Lung (tissue), 12 donors: ENCODE measurements around the gene CPT1C. TPM values are rescaled to one million over a fixed set of nuclear protein-coding genes. Genes with fewer than 3 reads are reported as not detected.
A peak's percentile ranks its signal among the peaks of the same experiment; 100 is the strongest.

Source experiments
- ATAC-seq: fragments of 200-7000 bp; cut with Tn5 transposase; one replicate; pipeline ENCODE4 v1.9.1; 2020; ENCODE audit warnings: moderate number of reproducible peaks; ENCODE audit not compliant: insufficient read depth, low FRiP score
- DNase-seq, 3 donors: peaks; one replicate each; pipeline ENCODE4 v3.0.0-alpha.2; 2013 to 2017
- H3K27ac ChIP-seq, 2 donors: one replicate each; pipeline ENCODE4 v1.5.1; 2013; ENCODE audit warnings: mild to moderate bottlenecking in 2 of 2, moderate library complexity in 2 of 2, control low read depth in 1 of 2, inconsistent platforms in 1 of 2, low read depth in 1 of 2, low read length in 1 of 2
- H3K27me3 ChIP-seq, 3 donors: one replicate each; pipeline ENCODE4 v1.5.1; 2013; ENCODE audit warnings: low read length in 2 of 3; ENCODE audit not compliant: control insufficient read depth in 3 of 3, insufficient read depth in 3 of 3
- H3K36me3 ChIP-seq, 4 donors: one replicate each; pipeline ENCODE4 v1.5.1; 2013; ENCODE audit warnings: low read length in 4 of 4, mild to moderate bottlenecking in 1 of 4, moderate library complexity in 1 of 4; ENCODE audit not compliant: control insufficient read depth in 4 of 4, insufficient read depth in 4 of 4
- H3K4me1 ChIP-seq, 5 donors: one replicate each; pipeline ENCODE4 v1.5.1; 2013; ENCODE audit warnings: low read length in 5 of 5, mild to moderate bottlenecking in 2 of 5, moderate library complexity in 1 of 5; ENCODE audit not compliant: control insufficient read depth in 5 of 5, insufficient read depth in 5 of 5
- H3K4me3 ChIP-seq: one replicate; pipeline ENCODE4 v1.5.1; 2013; ENCODE audit warnings: mild to moderate bottlenecking, control low read depth, moderate library complexity
- H3K9ac ChIP-seq, 2 donors: one replicate each; pipeline ENCODE4 v1.5.1; 2013; ENCODE audit warnings: low read length in 2 of 2, control low read depth in 1 of 2; ENCODE audit not compliant: insufficient read depth in 1 of 2
- H3K9me3 ChIP-seq, 4 donors: one replicate each; pipeline ENCODE4 v1.5.1; 2013; ENCODE audit warnings: low read length in 3 of 4, mild to moderate bottlenecking in 1 of 4, moderate library complexity in 1 of 4; ENCODE audit not compliant: control insufficient read depth in 4 of 4, insufficient read depth in 3 of 4
- WGBS, 2 donors: extraction: QIAGEN DNeasy Blood & Tissue Kit; methylation state at CpG; one replicate each; pipeline ENCODE4 v1.1.7; 2013; 5-methylcytosine and 5-hydroxymethylcytosine counted together
- polyA plus RNA-seq, 2 donors: library from polyadenylated mRNA; stranded (reverse); fragments of 200-250 nt; gene quantifications; one replicate each; pipeline ENCODE4 v1.2.1, GENCODE V29; 2013
- total RNA-seq, 2 donors: library from RNA; depleted of rRNA in 1 of 2; stranded (reverse); fragments of >200 nt in 1 of 2; gene quantifications; one replicate each; pipeline ENCODE4 v1.2.1, GENCODE V29; 2014 to 2021
- TF ChIP-seq, protein P1 (sequence below): IDR thresholded peaks from 2 replicates; pipeline ENCODE4 v1.5.1; 2012; ENCODE audit warnings: mild to moderate bottlenecking; ENCODE audit errors: control extremely low read depth, extremely low read depth
- donor health status: control.
- donor health status: control.
- donor health status: Bipolar disorder and iron deficiency.
- donor health status: healthy.
- donor health status: DM: yes; HTN: yes; CAD: no.

Gene CPT1C
- total and polyA plus RNA-seq, 4 donors = 2.7 to 5.9 (median 3.5) TPM

DNA sequence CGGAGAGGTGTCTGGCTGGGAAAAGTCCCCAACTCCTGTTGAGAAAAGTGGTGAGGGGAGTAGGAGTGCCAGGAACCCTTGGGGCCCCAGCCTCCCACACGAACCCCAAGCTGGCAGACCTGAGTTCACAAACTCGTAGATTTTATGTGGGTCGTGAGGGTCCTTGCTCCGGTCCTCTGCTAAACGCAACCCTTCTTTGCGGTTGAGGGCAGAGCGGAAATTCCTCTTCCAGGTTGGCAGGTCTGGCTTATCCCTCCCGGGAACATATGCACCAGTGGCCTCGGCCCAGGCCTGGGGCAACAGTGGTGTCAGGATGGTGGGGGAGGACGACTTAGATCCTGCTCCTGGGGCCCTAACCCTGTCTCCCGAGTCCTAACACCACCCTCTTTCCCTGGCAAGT lies 27.7 kb upstream of the CPT1C start:
- no peaks in the 10 kb centered on the region for H3K27me3 ChIP-seq
- no peak overlapping the region for H3K9ac ChIP-seq
- H3K27ac ChIP-seq = no peak overlapping the region
- no peak for DNase-seq
- no peak for ATAC-seq
- 92 to 98% methylated on average over 12 of the region's 12 CpGs for WGBS, 2 donors
- TF ChIP-seq, protein P1, sequence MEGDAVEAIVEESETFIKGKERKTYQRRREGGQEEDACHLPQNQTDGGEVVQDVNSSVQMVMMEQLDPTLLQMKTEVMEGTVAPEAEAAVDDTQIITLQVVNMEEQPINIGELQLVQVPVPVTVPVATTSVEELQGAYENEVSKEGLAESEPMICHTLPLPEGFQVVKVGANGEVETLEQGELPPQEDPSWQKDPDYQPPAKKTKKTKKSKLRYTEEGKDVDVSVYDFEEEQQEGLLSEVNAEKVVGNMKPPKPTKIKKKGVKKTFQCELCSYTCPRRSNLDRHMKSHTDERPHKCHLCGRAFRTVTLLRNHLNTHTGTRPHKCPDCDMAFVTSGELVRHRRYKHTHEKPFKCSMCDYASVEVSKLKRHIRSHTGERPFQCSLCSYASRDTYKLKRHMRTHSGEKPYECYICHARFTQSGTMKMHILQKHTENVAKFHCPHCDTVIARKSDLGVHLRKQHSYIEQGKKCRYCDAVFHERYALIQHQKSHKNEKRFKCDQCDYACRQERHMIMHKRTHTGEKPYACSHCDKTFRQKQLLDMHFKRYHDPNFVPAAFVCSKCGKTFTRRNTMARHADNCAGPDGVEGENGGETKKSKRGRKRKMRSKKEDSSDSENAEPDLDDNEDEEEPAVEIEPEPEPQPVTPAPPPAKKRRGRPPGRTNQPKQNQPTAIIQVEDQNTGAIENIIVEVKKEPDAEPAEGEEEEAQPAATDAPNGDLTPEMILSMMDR = no peak
- H3K36me3 ChIP-seq = peaks cover 7 to 47% (median 26%) of the 10 kb centered on the region in 4 donors
- peaks cover 0 to 16% (median 8%) of the 10 kb centered on the region in 5 donors for H3K4me1 ChIP-seq
- H3K9me3 ChIP-seq = no peaks in the 10 kb centered on the region
- no peak overlapping the region for H3K4me3 ChIP-seq

DNA sequence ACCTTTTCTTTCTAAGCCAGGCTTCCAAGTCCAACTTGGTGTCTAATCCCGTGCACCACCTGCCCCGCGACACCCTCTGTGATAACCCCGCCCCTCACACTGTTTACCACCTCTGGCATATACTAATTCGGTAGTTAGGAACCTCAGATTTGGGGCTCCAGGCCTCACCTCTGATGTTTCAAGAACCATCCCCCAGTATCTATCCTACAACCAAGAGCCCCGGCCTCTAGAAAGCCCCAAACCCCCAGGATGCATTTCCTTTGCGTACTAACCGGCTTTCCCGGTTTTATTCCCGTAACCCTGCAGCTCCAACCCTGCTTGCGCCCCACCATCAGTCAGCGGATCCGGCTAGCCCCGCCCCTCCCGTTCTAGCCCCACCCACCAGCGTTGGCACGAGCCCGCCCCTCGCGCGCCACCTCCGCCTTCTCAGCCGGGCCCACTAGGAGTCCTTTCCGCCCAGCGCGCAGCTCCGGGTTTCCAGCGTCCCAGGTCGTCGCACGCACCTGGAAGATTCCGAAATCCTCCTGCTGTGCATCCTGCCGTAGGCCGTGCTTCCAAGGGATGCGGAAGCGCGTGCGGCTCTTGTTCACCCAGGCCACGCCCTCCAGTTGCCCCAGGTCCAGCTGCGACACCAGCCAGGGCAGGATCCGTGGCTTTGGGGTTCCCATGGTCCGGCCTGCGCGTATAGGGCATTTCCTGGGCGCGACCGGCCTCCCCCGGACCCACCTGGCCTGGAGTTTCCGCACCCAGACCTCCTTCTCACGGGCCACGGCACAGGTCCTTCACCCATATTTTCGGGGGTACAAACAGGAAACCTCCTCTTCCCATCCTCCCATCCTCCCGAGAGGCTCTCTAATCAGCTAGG lies 26.5 kb upstream of the CPT1C start:
- peak; percentile 82 for ATAC-seq
- Histone ChIP-seq H3K36me3 (peaks cover under 1 to 35% (median 19%) of the 10 kb centered on the region in 4 donors), H3K4me1 (peaks cover 0 to 16% (median 8%) of the 10 kb centered on the region in 5 donors), H3K27ac (peak overlapping the region; percentile 72 to 94), H3K27me3 (no peaks in the 10 kb centered on the region), H3K9me3 (no peaks in the 10 kb centered on the region), H3K4me3 (peak overlapping the region; percentile 74), H3K9ac (peak overlapping the region; percentile 49 to 67)
- WGBS, 2 donors = 1% methylated on average over 53 of the region's 53 CpGs
- DNase-seq = peak; percentile 80 to 90 (median 86)
- TF ChIP-seq, protein P1 = peak; percentile 12

GRCh38 chr19:49665036-49665350 lies 25.9 kb upstream of the CPT1C start:
- Histone ChIP-seq H3K9me3 (no peaks in the 10 kb centered on the region), H3K4me3 (peak overlapping the region; percentile 74), H3K36me3 (peaks cover 0 to 29% (median 13%) of the 10 kb centered on the region in 4 donors), H3K27me3 (no peaks in the 10 kb centered on the region), H3K4me1 (peaks cover 0 to 16% (median 8%) of the 10 kb centered on the region in 5 donors), H3K9ac (peak overlapping the region; percentile 49 to 67), H3K27ac (peak overlapping the region; percentile 72 to 94)
- TF ChIP-seq, protein P1 = no peak
- ATAC-seq (no peak), DNase-seq (no peak)
- WGBS, 2 donors = 0 to 1% methylated on average over 7 of the region's 7 CpGs
